Measurements from ENCODE around the gene CAPN5. TPM values are rescaled to one million over a fixed set of nuclear protein-coding genes. Genes with fewer than 3 reads are reported as not detected.

The CAPN5 gene
- total and polyA plus RNA-seq, 2 donors (not counting 1 experiment from before 2014, with no cell fraction given): 17.5 to 20.4 TPM

DNA sequence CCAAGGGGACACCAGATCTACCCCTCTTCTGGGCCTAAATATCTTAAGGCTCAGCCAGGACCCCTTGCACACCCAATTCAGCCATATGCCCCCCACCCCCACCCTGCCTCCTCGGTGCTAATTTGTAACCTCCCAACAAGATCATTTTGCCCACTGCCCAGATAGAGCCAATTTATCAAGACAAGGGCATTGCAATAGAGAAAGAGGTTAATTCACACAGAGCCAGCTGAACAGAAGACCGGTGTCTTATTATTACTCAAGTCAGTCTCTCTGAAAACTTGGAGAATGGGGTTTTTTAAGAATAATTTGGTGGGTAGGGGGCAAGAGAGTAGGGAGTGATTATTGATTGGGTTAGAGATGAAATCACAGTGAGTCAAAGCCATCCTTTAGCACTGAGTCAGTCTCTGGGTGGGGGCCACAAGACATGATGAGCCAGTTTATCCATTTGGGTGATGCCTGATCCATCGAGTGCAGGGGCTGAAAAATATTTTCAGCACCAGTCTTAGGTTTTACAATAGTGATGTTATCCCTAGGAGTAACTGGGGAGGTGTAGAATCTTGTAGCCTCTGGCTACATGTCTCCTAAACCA lies 9.9 kb upstream of the CAPN5 start:
- Histone ChIP-seq H3K27ac (ENCODE audit: insufficient read depth, low read length) (no peak overlapping the region), H3K4me3 (replicated peaks in 1 of 4; ENCODE audit: control extremely low read depth in 1 of 4, insufficient read depth in 1 of 4, low read depth in 3 of 4, low read length in 4 of 4) (no peak overlapping the region), H2AFZ (ENCODE audit: low read length) (no peak overlapping the region), H4K20me1 (ENCODE audit: control insufficient read depth, extremely low read depth, insufficient read depth, low read length) (no peaks in the 10 kb centered on the region), H3K4me1 (ENCODE audit: control insufficient read depth, extremely low read depth, insufficient read depth, low read length) (no peaks in the 10 kb centered on the region), H3K36me3 (ENCODE audit: control insufficient read depth, insufficient read depth, low read length) (no peaks in the 10 kb centered on the region), H3K9me3 (ENCODE audit: control insufficient read depth, insufficient read depth, low read depth, low read length) (no peaks in the 10 kb centered on the region), H3K9ac (ENCODE audit: insufficient read depth, low read length) (no peak overlapping the region), H3K4me2 (ENCODE audit: extremely low read depth, insufficient read depth, low read length) (no peak overlapping the region), H3K79me2 (ENCODE audit: control insufficient read depth, insufficient read depth, low read length) (no peaks in the 10 kb centered on the region), H3K27me3 (ENCODE audit: control insufficient read depth, insufficient read depth, low read length) (peaks cover 8% of the 10 kb centered on the region)
- TF ChIP-seq EZH2 (IDR thresholded peaks at IDR 0.05; ENCODE audit: low read length, missing control alignments): no peak
- TF ChIP-seq, protein P1, sequence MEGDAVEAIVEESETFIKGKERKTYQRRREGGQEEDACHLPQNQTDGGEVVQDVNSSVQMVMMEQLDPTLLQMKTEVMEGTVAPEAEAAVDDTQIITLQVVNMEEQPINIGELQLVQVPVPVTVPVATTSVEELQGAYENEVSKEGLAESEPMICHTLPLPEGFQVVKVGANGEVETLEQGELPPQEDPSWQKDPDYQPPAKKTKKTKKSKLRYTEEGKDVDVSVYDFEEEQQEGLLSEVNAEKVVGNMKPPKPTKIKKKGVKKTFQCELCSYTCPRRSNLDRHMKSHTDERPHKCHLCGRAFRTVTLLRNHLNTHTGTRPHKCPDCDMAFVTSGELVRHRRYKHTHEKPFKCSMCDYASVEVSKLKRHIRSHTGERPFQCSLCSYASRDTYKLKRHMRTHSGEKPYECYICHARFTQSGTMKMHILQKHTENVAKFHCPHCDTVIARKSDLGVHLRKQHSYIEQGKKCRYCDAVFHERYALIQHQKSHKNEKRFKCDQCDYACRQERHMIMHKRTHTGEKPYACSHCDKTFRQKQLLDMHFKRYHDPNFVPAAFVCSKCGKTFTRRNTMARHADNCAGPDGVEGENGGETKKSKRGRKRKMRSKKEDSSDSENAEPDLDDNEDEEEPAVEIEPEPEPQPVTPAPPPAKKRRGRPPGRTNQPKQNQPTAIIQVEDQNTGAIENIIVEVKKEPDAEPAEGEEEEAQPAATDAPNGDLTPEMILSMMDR (conservative IDR thresholded peaks at IDR 0.05 in 1 of 2, IDR thresholded peaks at IDR 0.05 in 1 of 2; ENCODE audit: low read depth in 1 of 2, low read length in 2 of 2): no peak
- DNase-seq (ENCODE audit: low read depth in 2 of 2): no peak

DNA sequence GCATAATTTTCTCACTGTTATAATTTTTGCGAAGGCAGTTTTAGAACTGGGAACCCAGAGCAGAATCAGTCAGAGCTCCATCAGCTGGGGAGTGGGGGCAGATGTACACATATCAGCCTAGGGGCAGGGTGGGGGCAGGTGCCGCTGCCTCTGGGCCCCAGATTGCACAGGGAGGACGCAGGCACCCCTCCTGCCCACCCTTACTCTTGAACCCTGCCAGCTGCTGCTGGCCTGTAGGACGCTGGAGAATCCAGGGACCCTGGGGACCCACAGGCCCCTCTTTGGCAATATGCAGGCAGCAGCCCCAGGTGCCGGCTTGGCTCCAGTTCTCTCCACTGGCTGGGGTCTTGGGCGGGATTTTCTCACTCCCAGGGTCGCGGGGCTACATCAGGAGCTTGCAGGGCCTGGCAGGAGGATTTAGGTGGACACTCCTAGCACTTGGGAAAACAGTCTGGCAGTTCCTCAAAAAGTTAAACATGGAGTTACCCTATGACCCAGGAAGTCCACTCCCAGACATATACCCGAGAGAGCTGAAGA lies 8.8 kb upstream of the CAPN5 start:
- Histone ChIP-seq H3K4me3 (replicated peaks in 1 of 4; ENCODE audit: control extremely low read depth in 1 of 4, insufficient read depth in 1 of 4, low read depth in 3 of 4, low read length in 4 of 4) (no peak overlapping the region), H3K36me3 (ENCODE audit: control insufficient read depth, insufficient read depth, low read length) (no peaks in the 10 kb centered on the region), H3K9me3 (ENCODE audit: control insufficient read depth, insufficient read depth, low read depth, low read length) (no peaks in the 10 kb centered on the region), H4K20me1 (ENCODE audit: control insufficient read depth, extremely low read depth, insufficient read depth, low read length) (no peaks in the 10 kb centered on the region), H3K4me2 (ENCODE audit: extremely low read depth, insufficient read depth, low read length) (no peak overlapping the region), H2AFZ (ENCODE audit: low read length) (no peak overlapping the region), H3K27me3 (ENCODE audit: control insufficient read depth, insufficient read depth, low read length) (peaks cover 8% of the 10 kb centered on the region), H3K27ac (ENCODE audit: insufficient read depth, low read length) (no peak overlapping the region), H3K79me2 (ENCODE audit: control insufficient read depth, insufficient read depth, low read length) (no peaks in the 10 kb centered on the region), H3K4me1 (ENCODE audit: control insufficient read depth, extremely low read depth, insufficient read depth, low read length) (no peaks in the 10 kb centered on the region), H3K9ac (ENCODE audit: insufficient read depth, low read length) (no peak overlapping the region)
- TF ChIP-seq, protein P1 (conservative IDR thresholded peaks at IDR 0.05 in 1 of 2, IDR thresholded peaks at IDR 0.05 in 1 of 2; ENCODE audit: low read depth in 1 of 2, low read length in 2 of 2): no peak
- TF ChIP-seq EZH2 (IDR thresholded peaks at IDR 0.05; ENCODE audit: low read length, missing control alignments): no peak
- DNase-seq (ENCODE audit: low read depth in 2 of 2): no peak

DNA sequence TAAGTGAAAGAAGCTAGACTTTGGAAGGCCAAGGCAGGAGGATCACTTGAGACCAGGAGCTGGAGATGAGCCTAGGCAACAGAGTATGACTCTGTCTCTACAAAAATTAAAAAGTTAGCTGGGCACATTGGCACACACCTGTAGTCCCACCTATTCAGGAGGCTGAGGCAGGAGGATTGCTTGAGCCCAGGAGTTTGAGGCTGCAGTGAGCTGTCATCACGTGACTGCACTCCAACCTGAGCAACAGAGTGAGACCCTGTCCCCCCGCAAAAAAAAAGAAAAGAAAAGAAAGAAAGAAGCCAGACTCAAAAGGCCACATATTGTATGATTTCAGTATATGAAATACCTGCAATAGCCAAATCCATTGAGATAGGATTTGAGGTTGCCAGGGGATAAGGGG lies 7.9 kb upstream of the CAPN5 start:
- Histone ChIP-seq H3K9me3 (ENCODE audit: control insufficient read depth, insufficient read depth, low read depth, low read length) (no peaks in the 10 kb centered on the region), H3K36me3 (ENCODE audit: control insufficient read depth, insufficient read depth, low read length) (no peaks in the 10 kb centered on the region), H3K27me3 (ENCODE audit: control insufficient read depth, insufficient read depth, low read length) (peaks cover 5% of the 10 kb centered on the region), H3K27ac (ENCODE audit: insufficient read depth, low read length) (no peak overlapping the region), H3K4me2 (ENCODE audit: extremely low read depth, insufficient read depth, low read length) (no peak overlapping the region), H3K4me3 (replicated peaks in 1 of 4; ENCODE audit: control extremely low read depth in 1 of 4, insufficient read depth in 1 of 4, low read depth in 3 of 4, low read length in 4 of 4) (no peak overlapping the region), H2AFZ (ENCODE audit: low read length) (no peak overlapping the region), H3K79me2 (ENCODE audit: control insufficient read depth, insufficient read depth, low read length) (no peaks in the 10 kb centered on the region), H4K20me1 (ENCODE audit: control insufficient read depth, extremely low read depth, insufficient read depth, low read length) (no peaks in the 10 kb centered on the region), H3K9ac (ENCODE audit: insufficient read depth, low read length) (no peak overlapping the region), H3K4me1 (ENCODE audit: control insufficient read depth, extremely low read depth, insufficient read depth, low read length) (no peaks in the 10 kb centered on the region)
- no peak for TF ChIP-seq EZH2 (IDR thresholded peaks at IDR 0.05; ENCODE audit: low read length, missing control alignments)
- TF ChIP-seq, protein P1 (conservative IDR thresholded peaks at IDR 0.05 in 1 of 2, IDR thresholded peaks at IDR 0.05 in 1 of 2; ENCODE audit: low read depth in 1 of 2, low read length in 2 of 2): no peak
- no peak for DNase-seq (ENCODE audit: low read depth in 2 of 2)

Data from fibroblast of lung (primary cell).